Inferior parietal cortex (tissue), 1 donor: Measurements from ENCODE around the gene MRTFB.
"Not testable (repeated sequence)": the region's sequence is repeated elsewhere in the genome, so short reads cannot be mapped to it uniquely, and the experiment has no call there.

Experiments used
- DNase-seq: peaks from one replicate; pipeline ENCODE4 v3.0.0-alpha.2; 2016; ENCODE audit errors: extremely low spot score

The MRTFB gene

DNA sequence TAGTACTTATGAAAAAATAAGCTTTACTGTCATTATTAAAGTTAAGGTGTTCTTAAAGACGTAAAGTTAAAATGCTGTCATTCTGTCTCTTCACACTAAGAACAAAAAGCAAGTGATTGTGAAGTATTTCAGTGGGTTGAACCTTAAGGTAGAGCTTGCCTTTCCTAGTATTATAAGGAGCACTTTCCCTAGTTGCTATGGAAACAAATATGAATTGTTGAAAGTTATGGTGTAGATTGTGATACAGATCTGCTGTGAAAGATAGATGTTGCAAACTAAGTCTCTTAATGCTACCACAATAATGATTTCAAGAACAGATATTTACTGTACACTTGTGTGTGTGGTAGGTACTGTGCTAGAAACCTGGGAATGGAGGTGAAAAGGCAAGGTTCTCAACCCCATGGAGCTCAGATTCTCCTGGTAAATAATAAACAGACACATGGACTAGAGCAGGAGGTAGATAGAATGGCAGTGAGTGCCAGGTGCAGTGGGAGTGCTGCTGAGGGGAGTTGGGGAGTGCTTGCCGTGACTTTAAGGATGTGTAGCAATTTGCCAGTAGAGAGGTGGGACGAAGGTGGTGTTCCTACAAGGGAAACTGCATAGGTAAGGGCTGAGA lies 34.7 kb downstream of the MRTFB start:
- DNase-seq = no peak

DNA sequence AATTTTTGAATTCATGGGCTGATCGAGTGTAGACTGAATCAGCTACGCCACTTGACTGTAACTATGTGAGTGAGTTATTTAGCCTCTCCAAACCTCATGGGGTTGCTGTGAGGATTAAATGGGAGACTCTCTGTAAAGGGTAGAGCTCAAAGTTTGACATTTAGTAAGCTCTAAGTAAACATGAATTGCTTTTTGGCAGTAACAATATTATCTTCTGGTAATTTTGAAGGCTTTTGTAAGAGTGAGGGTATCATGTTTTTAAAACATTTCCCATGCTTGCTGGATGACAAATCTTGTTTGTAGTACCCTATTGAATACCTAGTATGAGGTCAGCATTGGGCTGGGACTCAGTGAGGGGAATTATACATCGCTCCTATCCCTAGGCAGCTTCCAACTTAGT lies 35.3 kb downstream of the MRTFB start:
- DNase-seq = no peak

DNA sequence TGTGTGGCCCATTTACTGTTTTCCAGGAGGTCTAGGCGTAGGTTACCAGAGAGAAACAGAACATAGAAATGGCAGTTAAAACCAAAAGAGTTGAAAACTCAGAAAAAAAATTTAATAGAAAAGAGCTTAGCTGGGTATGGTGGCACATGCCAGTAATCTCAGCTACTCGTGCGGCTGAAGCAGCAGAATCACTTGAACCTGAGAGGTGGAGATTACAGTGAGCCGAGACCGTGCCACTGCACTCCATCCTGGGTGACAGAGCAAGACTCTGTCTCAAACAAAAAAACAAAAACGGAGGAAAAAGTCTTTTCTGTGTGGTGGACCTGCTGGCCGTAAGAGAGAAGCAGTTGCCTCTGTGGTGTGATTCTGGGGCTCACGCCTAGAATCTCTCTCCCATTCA lies 35.8 kb downstream of the MRTFB start:
- DNase-seq = no peak

DNA sequence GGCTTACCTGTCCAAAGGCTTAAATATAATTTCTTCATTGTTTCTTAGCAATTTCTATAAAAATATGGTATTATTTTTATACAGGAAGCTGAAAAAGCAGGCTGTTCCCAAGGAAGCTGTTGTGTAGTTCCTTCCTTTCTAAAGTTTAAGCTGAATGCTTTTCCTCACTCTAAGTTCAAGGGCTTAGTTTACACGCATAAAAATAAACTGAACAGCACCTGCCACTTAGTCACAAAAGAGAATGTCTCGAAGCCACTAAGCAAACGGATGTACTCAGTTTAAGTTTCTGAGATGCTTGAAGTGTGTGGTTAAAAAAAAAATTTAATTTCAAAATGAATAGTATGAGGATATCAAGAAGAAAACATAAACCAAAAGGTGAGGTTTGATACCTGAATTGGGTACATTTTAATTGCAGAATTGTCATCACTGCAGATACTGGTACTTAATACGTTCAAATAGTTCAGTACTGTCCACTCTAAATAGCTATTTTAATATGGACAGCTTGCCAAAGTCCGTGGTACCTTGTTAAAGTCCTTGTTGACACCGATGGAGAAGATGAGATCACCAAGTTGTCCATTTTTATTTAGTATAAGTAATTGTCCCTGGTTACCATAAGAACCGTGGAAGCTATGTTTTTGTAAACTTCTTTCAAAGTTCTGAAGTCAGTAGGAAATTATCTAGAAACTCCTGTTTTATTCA lies 38.1 kb downstream of the MRTFB start:
- no peak for DNase-seq

DNA sequence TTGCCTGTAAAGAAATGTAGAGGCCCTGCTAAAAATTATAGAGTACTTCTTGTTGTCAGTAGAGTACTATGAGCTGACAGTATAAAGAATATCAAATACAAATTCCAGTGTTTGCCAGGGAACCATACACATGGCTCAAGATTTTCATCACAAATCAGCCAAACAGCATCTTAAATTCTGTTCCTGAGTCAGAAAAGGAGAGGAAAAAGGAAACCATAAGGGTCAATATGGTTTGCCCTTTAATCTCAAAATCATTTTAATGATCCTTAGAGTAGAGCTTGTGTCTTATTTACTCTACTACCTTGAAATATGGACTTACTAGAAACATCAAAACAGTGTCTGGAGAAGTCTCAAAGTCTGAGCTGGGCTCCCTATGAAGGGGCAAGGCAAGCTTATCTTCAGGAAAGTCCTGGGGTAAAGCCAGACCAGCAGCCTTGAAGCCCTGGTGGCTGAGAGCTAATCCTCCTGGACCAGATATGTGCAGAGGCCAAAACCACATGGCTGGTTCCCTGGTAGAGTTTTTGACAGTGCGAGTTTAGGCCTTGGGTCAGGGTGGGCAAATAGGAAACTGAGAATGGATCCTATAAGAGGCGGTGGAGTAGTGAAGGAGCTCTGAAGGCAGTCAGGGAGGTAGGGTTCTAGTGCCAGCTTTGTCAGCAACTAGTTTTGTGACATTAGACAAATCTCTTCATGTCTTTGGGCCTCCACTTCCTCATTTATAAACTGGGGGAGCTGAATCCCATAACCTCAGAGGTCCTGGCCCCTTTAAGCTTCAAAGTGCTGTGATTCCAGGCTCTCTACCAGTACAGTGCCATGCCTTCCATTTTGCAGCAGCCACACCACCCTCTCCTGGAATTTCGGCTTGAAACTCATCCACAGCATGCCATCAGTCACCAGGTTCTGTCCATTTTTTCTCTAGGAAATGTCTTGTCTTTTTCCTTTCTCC lies 38.9 kb downstream of the MRTFB start:
- no peak for DNase-seq

DNA sequence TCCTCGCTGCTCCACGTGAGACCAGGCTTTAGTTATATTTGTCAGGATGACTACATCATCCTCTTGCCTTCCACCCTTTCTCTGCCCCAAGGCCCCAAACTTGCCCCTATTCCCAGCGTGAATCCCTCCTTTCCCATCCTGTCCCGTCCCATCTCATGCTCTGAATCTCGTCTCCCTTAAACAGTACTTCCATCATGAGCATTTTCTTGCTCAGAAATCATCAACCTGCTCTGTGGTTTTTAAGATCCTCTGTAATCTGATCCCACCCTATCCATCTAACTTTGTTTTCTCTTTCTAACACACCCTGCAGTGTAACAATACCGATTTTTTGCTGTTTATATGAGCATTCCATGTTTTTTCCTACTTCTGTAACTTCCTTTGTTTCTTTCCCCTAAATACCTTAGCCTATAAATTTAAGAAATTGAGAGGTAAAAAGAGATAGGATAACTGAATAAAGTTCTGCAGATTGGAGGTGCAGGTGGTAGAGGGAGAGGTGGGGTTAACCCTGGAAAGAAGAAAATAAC lies 39.7 kb downstream of the MRTFB start:
- DNase-seq = no peak

DNA sequence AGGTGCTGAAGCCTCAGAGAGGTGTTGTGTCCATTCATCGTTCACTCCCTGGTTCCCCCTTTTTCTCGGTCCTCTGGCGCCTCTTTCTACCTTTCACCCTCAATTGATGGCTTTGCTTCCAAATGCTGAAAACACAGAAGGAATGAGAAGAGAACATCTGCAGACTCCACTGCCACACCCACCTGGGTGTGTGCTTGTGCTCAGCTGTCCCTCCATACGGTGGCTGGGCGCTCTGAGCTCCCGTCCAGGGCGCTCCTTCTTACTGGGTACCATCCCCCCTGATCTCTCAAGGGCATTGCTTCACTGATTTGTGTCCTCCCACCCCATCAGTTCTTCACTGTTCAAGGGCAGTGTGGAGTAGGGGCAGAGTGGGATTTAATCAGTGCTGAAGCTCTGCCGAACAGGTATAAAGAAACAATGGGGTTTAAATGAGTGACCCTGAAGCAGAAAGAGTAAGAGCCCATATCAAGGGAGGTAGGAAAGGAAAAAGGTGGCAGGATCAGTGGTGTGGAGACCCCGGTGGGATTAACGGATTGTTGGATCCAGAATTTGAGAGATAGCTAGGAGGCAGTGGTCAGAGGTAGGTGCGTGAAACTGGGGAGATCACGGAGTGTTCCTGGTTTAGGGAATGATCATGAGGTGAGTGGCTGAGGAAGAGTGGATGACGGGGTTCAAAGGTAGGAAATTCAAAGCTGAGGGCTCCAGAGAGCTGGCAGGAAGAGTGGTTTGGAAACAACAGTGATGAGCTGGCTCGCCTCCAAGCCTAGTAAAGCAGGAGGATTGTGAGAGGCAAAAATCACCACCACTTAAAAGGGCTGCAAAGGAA lies 40.8 kb downstream of the MRTFB start:
- peak; percentile 32 for DNase-seq

DNA sequence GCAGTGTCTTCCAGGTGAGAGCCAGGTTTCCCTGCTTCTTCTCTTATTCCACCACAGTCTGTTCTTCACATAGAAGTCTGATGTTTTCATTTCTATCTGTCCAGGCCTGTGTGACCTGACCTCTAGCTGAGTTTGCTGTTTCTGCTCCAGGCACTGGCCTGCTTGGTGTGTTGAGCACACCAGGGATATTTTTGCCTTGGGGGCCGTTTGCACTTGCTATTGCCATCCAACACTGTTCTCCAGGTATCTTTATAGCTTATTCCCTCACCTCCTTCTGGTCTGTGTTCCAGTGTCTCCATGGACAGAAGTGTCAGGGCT lies 41.4 kb downstream of the MRTFB start:
- no peak for DNase-seq

DNA sequence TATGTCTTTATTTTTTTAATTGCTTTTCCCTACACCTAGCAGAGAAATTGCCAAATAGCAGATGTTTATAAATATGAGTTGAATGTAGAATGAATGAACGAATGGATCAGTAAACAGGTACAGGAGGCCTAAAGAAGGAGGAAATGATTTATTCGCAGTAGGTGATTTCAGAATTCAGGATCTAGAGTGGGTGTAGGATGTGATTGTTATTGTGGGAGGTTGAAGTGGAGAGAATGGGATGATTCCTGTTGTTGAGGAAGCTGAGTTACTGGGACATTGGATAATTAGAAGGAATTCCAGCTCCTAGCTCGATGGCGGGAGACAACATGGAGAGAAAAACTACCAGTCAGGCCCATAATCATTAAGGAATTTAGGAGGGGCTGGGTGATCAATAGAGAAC lies 42.2 kb downstream of the MRTFB start:
- DNase-seq = no peak

DNA sequence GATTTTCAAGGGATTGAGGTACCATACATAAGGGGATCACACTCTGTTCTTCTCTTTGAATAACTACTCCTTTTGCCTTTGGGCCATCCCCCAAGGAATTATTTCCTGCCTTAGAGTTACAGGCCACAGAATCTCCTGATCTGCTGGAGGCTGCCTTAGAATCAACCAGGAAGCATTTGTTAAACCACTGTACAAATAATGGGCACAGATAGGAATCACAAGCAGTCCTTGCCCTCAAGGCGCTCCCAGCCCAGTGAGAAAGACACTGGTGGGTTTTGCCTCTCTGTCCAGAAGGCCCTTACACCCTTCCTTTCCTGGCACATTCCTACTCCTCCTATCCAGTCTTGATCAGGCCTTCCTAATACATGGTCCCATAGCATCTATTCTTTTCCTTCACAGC lies 45.9 kb downstream of the MRTFB start:
- no peak for DNase-seq

DNA sequence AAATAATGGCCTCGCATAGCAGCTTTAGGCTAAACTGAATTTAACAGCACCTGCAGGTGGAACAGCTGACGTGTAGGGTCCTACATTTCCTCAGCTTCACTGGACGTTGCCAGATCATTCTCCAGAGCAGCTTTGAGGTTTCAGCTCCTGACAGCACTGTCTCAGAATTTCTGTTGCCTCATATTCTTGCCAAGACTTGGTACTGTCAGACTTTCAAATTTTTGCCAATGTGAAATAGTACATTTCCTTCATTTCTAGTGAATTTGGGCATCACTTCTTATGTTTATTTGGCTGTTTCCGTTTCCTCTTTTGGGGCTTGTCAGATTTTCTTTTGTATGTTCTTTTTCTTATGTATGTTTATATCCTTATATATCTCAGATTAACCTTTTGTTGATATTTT lies 48.7 kb downstream of the MRTFB start:
- DNase-seq = no peak

DNA sequence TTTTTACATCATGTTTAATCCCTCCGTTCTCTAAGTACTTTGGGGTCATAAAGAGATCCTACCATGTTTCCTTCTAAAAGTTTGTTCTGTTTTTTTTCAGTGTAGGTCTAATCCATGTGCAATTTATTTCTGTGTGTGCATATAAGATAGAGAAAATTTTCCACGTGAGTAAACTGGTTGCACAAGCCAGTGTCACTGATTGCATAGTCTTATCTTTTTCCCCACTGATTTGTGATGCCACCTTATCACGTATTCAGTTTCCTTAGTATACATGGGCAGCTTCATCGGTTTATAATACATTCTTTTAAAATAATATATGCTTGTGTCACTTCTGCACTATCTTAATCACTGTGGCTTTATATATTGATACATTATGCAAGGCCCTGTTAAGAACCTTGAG lies 49.2 kb downstream of the MRTFB start:
- no peak for DNase-seq

DNA sequence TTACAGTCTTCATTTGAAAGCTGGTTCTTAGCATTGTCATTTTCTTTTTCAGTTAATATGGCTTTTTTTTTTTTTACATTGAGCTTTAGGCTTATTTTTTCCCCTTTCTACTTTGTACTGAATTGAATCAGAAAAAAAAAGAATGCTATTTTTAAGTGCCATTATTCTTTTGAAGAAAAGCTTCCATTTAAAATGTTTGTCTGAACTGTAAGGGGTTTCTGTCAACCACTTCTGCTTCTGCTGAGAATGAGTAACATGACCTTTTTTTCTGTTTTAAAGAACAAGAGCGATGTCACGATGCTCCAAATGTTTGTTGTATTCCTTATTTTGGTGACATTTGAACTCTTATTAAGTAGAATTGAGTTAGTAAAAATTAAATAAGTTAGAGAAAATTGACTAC lies 50.0 kb downstream of the MRTFB start:
- DNase-seq = no peak

DNA sequence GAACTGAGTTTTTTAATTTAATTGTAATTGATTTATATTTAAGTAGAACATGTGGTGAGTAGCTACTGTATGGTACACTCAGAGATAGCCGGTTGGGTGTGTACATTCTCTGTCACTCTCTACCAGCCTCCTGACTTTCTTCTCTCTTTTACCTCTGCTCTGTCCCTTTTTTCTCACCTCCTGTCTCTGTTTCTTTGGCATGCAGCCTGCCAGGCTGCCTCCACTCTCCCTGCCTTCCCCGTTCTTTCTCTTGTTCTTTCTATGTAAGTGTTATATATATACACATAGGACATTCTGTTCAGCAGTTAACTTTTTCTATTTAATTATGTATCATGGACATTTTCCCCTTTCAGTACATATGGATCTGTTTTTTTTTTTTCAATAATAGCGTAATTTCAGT lies 50.8 kb downstream of the MRTFB start:
- peak; percentile 57 for DNase-seq

DNA sequence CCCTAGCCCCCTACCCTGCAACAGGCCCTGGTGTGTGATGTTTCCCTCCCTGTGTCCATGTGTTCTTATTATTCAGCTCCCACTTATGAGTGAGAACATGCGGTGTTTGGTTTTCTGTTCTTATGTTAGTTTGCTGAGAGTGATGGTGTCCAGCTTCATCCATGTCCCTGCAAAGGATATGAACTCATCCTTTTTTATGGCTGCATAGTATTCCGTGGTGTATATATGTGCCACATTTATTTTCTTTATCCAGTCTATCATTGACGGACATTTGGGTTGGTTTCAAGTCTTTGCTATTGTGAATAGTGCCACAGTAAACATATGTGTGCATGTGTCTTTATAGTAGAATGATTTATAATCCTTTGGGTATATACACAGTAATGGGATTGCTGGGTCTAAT lies 51.3 kb downstream of the MRTFB start:
- not testable (repeated sequence) for DNase-seq

DNA sequence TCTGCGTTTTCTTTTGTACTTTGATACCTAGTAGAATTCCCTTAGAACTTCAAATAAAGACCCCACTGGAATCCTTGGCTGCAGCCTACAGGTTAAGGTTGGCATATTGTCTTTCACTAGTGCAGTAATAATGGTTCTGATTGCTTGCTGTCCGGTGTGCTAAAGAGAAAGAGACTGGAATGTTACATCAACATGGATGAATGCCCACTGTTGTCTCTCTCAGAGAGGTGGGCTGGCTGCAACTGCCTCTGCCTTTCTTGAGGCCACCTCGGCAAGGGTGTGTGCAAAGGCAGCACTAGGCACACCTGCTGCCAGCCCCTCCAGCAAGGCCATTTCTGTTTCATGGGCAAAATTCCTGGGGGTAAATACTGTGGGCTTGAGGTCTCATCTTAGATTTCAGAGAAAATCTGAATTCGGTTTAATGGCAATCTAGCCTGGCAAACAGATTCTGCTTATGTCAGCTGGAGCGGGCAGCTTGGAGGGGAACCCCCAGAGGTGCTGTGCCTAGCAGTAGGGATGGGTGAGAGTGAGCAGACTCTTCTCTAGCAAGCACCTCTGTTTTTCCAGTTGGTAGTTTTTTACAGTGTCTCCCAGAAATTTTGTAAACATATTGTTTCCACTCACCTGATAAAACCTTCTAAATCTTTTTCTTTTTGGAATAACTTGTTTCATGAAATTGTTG lies 54.0 kb downstream of the MRTFB start:
- DNase-seq = no peak

DNA sequence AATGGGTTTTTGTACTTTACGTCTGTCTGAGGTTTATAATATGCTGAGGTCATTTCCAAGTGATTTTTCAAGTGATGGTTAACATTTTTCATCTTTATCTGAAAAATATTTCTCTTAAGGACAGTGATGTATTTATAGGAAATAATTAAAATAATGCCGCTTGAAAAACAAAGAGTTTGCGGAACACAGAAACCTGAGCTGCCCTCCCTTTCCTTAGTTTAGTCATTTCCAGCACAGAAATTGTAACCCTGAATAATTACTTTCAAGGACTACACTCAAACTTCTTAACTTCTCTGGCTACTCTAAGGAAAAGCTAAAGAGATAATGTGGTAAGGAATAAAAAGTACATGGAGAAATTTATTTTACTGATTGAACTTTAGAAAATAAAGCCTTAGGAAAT lies 54.6 kb downstream of the MRTFB start:
- no peak for DNase-seq

DNA sequence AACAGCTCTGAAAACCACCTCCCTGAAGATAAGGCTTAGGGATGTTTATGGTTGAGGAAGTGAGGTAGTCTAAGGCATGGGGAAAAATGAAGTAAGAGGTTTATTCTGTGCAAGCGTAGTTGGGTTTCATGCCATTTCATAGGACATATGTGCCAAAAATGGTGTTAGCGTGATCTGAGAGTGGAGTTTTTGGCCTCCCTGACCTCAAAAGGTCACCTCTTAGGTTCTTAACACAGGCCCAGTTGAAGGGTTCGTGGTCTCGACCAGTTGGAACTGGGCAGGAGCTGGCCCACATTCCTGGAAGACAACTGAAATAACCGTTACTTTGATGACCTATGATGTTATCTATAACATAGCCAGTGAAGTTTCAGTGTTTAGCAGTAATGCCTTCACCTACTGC lies 57.0 kb downstream of the MRTFB start:
- no peak for DNase-seq

DNA sequence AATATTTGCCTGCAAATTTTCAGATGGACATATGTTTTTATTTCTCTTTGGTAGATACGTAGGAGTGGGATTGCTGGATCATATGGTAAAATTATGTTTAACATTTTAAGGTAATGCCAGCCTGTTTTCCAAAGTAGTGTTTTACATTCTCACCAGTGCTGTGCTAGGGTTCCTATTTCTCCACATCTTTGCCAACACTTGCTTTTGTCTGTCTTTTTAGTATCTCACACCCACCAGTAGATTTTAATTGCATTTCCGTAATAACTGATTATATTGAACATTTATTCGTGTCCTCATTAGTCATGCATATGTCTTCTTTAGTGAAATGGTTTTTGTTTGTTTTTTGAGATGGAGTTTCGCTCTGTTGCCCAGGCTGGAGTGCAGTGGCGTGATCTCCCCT lies 58.4 kb downstream of the MRTFB start:
- DNase-seq = no peak

DNA sequence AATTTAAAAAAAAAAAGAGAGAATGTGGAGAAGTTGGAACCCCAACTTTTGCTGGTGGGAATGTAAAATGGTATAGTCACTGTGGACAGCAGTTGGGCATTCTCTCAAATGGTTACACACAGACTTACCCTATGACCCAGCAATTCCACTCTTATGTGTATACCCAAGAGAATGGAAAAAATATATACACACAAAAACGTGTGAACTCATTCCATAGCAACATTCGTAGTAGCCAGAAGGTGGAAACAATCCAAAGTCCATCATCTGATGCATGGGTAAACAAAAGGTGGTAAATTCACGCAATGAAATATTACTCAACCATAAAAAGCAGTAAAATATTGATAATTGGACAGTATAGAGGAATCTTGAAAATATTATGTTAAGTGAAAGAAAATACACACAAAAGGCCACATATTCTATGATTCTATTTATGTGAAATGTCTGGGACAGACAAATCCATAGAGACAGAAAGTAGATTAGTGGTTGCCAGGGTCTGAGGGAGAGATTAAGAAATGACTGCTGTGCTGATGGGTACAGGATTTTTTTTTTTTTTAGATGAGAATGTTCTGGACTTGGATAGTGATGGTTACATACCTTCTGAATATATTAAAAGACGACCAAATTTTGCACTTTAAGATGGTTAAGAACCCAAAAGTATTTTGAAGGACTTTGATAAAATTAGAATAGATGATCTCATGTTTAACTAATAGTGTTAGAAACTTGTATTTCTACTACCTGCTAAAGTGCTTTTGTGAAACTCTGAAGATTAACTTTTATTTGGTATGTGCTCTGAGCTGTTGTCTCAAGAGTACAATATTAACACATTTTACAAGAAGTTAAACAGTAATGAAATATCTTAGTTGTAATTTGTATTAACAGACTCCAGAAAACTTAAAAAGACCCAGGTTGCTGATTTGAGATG lies 60.9 kb downstream of the MRTFB start:
- DNase-seq = no peak
